BJ (cell line): ENCODE data around the gene ZNF253. TPM values are rescaled to one million over a fixed set of nuclear protein-coding genes. Genes with fewer than 3 reads are reported as not detected.
"Not testable (repeated sequence)": the region's sequence is repeated elsewhere in the genome, so short reads cannot be mapped to it uniquely, and the experiment has no call there.

Source experiments
- CTCF ChIA-PET: fragments of 350-600 bp; formaldehyde crosslinking; extraction: SDS; loops from one replicate; lab custom pipeline; 2021; ENCODE audit warnings: antibody characterized with exemption, inconsistent platforms; lab: Yijun Ruan, JAX
- POLR2A ChIA-PET: fragments of 300-600 bp; sonication (Branson Sonifier 250); formaldehyde crosslinking; extraction: SDS; loops from one replicate; lab custom pipeline; 2021; ENCODE audit warnings: antibody characterized with exemption; lab: Charles Lee
- DNase-seq: peaks from one replicate; pipeline ENCODE4 v3.0.0-alpha.2; 2011; ENCODE audit warnings: low read depth
- H3K27me3 ChIP-seq: 2 replicates; pipeline ENCODE4 v1.6.0; 2011; ENCODE audit warnings: low read length; ENCODE audit not compliant: control insufficient read depth, insufficient read depth
- H3K36me3 ChIP-seq: 2 replicates; pipeline ENCODE4 v1.5.1; 2011; ENCODE audit warnings: low read length; ENCODE audit not compliant: control insufficient read depth, insufficient read depth
- H3K4me3 ChIP-seq: 2 replicates; pipeline ENCODE4 v1.5.1; 2011; ENCODE audit warnings: low read depth, mild to moderate bottlenecking, control low read depth, low read length
- CTCF ChIP-seq: IDR thresholded peaks from 2 replicates; pipeline ENCODE4 v1.5.1; 2011; ENCODE audit warnings: low read depth, mild to moderate bottlenecking, control low read depth, inconsistent platforms, low read length, moderate library complexity; ENCODE audit not compliant: insufficient read depth
- polyA plus RNA-seq: library from polyadenylated mRNA; depleted of rRNA; stranded (reverse); fragments of >200 nt; gene quantifications from 2 replicates; pipeline ENCODE4 v1.2.3, GENCODE V29; 2011

The ZNF253 gene
- polyA plus RNA-seq, 1 experiment: 0.67 TPM

DNA sequence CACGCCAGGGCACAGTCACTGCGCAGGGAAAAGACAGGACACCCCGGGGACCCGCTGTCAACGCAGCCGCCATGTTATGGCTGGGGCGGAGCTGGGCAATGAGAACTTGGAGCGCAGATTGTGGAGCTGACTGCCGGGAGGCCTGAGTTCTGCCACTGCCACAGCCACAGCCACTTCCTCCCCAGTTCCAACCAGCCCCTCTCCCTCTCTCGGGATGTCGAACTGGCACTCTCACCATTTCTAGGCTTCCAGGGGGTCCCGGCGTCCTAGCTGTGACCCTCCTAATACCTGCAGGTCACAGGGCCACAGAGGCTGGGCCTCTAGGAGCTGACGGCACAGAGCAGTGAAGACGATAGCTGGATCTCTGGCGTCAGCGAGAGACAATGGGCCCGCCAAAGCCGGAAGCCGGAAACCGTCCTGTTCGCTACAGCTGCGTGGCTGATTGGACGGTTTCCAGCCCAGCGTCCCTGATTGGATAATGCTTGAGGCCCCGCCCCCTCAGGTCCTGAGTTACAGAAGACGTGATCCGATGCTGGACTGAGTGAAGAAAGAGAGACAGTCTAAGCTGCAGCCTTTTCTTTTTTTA, 44.2 kb upstream of the ZNF253 start, which contains the start of gene ZNF506:
TSS of gene ZNF506 (minus strand) at position 385 of the 586 bp plus-strand sequence. CDS start at position 238, 147 bp downstream.
- Histone ChIP-seq H3K27me3 (no peaks in the 10 kb centered on the region), H3K4me3 (peak within 1 kb of the TSS; percentile 56), H3K36me3 (no peaks in the 10 kb centered on the region)
- DNase-seq: peak; percentile 72
- TF ChIP-seq CTCF: no peak
- CTCF ChIA-PET: interaction anchor here (0.6 kb wide), 1 partner anchor 352 kb away, joined by 3 read pairs; no protein-coding TSS in a partner anchor
- POLR2A ChIA-PET: interaction anchor here (0.9 to 1.8 kb wide), 3 partner anchors 44 to 88 kb away, joined by 3 to 5 read pairs (median 4); partner anchors contain the start of genes ZNF14 and ZNF253

GRCh38 chr19:19821976-19822375, 43.7 kb upstream of the ZNF253 start:
- CTCF ChIA-PET: interaction anchor here (0.6 kb wide), 1 partner anchor 38 kb away, joined by 3 read pairs; no protein-coding TSS in a partner anchor
- not testable (repeated sequence) for DNase-seq, H3K36me3 ChIP-seq

DNA sequence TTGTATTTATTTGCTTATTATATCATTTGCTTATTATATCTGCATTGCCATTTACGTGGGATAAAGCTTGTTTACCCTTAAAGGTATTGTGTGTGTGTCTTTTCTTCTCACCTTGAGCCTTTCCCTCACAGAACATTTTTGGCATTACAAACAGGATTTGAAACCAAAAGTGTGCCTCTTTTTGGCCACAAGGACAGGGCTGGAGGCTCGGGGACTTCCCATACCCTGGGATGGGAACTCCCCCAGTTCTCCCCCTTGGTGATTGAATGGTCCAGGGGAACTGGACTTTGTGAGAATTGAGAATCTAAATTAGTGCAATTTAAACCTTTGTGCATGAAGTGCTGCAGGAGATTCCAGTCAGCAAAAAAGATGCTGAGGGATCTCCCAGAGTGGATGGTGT, 41.8 kb upstream of the ZNF253 start:
- ChIA-PET CTCF (no interaction called here), POLR2A (no interaction called here)
- no peaks in the 10 kb centered on the region for H3K27me3 ChIP-seq

More at GRCh38 chr19:19821976-19822375, 43.7 kb upstream of the ZNF253 start:
- POLR2A ChIA-PET: interaction anchor here (0.9 to 1.8 kb wide), 3 partner anchors 43 to 89 kb away, joined by 3 to 5 read pairs (median 4); partner anchors contain the start of genes ZNF14 and ZNF253
- H3K27me3 ChIP-seq: not testable (repeated sequence)
- H3K4me3 ChIP-seq: peak overlapping the region; percentile 56

DNA sequence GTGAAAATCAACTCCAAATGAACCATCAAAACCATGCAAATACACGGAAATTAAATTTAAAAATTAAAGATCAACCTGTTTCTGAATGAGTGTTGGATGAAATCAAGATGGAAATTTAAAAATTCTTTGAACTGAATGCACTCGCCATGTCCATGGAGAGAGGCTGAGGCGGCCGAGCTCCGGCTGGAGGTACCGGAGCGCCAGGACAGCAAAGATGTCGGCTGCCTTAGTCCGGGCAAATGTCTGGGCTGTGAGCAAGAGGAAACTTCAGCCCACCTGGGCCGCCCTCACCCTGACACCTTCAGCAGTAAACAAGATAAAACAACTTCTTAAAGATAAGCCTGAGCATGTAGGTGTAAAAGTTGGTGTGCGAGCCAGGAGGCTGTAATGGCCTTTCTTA, 38.8 kb upstream of the ZNF253 start:
- DNase-seq: no peak
- TF ChIP-seq CTCF: no peak
- no peak overlapping the region for H3K4me3 ChIP-seq
- no peaks in the 10 kb centered on the region for H3K36me3 ChIP-seq
- POLR2A ChIA-PET: no interaction called here
- H3K27me3 ChIP-seq: no peaks in the 10 kb centered on the region
- CTCF ChIA-PET: no interaction called here

More for the DNA sequence above, 41.8 kb upstream of the ZNF253 start:
- no peak for TF ChIP-seq CTCF
- Histone ChIP-seq H3K36me3 (no peaks in the 10 kb centered on the region), H3K4me3 (no peak overlapping the region)
- DNase-seq: no peak

DNA sequence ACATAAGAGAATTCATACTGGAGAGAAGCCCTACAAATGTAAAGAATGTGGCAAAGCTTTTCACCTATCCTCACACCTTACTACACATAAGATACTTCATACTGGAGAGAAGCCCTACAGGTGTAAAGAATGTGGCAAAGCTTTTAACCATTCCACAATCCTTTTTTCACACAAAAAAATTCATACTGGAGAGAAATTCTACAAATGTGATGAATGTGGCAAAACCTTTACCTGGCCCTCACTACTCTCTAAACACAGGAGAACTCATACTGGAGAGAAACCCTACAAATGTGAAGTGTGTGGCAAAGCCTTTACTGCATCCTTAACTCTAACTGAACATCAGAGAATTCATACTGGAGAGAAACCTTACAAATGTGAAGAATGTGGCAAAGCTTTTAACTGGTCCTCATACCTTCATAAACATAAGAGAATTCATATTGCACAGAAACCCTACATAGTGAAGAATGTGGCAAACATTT, 30.1 kb upstream of the ZNF253 start:
- CTCF ChIA-PET: no interaction called here
- DNase-seq: no peak
- Histone ChIP-seq H3K4me3 (no peak overlapping the region), H3K36me3 (no peaks in the 10 kb centered on the region), H3K27me3 (no peaks in the 10 kb centered on the region)
- no peak for TF ChIP-seq CTCF
- POLR2A ChIA-PET: no interaction called here
